ENCODE data around the gene CFAP58.

The CFAP58 gene

DNA sequence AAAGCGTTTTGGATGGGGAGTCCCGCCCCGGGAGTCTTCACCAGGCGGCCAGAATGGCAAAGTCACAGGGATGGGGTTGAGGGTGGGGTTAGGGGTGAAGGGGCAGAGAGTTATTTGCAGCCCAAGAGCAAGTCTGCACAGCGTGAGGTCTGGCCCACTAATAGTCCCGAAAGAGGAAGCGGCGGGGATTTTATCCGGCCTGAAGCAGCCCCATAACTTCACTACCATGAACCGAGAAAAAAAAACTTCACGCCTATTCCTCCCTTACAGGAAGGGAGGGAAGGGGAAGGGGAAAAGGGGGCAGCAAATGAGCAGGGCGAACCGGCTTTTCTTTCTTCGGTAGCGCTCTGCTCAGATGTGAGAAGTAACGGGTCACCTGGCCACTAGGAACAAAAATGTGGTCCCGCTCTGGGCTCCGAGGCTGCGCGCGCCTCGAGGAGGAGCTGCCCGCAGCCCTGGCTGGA, 16.1 kb upstream of the CFAP58 start:
- no peak for DNase-seq

DNA sequence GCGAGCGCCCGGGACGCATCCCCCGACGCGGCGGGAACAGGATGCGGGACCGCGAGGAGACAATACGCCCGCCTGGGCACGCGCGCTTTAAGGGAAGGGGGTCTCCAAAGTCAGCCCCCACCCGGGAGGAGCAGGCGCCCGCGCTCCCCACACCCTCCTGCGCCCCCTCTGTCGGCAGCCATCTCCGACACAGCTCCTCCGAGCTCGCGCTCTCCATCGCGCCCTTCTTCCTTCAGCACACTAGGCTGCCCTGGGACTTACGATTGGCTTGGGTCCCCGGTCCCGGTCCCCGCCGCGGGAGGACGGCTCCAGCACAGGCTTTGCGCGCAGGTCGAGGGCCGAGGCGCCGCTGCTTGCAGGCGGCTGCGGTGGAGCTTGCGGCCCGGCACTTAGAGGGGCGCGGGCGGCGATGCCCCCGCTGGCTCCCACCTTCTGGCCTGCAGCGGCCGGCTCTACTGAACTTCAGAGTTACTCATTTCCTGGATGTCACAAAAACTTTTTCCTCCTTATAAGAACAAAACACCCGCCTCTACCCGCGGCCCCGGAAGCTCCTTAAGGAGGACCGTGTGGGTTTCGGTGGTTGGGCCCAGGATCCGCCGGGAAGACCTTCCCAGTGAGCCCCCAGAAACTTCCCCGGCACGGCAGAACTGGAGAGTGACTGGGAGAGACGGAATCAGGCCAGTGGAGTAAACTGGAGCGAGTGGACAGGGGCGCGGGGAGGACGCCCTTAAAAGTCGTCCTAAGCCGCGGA, 15.5 kb upstream of the CFAP58 start, which contains the start of gene ITPRIP:
Gene ITPRIP, minus strand, starts transcription at position 481 of the 751 bp plus-strand sequence. CDS start 22,414 bp downstream, outside the sequence.
- peak; percentile 68 for DNase-seq

GRCh38 chr10:104339469-104340110, 14.0 kb upstream of the CFAP58 start:
- DNase-seq = no peak

DNA sequence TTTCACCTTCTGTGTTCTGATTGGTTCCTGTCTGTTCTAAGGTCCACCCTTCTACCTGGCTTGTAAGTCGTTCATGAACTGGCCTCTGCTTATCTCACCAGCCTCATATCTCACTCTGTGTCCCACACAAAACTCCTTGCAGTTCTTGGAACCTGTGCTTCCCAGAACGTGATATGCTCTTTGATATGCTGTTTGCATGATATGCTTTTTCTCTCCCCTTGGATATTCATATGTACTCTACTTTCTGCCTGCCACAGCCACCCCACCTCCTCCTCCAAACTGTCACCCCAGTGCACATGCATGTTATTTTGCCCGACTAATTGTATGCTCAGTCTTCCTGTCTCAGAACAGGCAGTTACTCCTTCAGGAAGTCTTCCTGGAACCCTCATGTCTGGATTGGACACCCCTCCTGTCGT, 13.5 kb upstream of the CFAP58 start:
- DNase-seq = no peak

DNA sequence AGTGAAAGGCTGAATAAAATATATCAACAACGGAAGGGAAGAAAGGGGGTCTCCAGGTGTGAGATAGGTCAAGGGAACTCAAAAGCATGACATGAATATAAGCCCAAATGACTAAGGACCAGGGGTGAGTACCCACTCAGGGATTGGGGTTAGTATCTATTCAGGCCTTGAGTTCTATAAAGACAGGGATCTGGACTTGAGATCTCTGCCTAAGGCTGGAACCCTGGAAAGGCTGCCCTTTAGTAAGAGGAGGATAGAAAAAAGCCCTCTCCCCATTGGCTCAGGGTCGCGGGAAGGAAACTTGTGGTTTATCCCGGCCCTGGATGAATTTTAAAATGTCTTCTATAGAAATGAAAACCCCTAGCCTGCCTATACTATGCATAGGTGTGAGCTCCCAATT, 13.0 kb upstream of the CFAP58 start:
- no peak for DNase-seq

DNA sequence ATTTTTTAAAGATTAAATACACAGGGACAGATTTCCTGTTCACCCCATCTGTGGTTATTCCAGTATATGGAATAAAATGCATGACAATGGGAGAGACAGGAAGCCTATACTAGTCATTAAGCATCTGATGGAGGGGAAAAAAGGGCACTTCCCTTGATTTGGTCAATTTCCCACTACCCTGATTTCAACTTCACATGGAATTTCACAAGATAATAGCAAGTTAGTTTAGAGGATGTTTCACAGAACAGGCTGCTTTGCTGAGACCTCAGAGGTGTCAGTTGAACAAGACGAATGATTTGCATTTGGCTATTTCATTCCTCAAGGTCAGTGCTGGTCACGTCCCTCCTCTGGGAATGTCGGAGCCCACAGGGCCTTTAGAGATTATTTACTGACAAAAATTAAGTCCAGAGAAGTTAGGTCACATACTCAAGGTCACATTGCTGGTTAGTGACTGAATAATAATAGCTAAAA, 10.7 kb upstream of the CFAP58 start:
- DNase-seq = no peak

GRCh38 chr10:104344219-104344618, 9.4 kb upstream of the CFAP58 start:
- no peak for DNase-seq

GRCh38 chr10:104345515-104345914, 8.1 kb upstream of the CFAP58 start:
- DNase-seq = no peak

DNA sequence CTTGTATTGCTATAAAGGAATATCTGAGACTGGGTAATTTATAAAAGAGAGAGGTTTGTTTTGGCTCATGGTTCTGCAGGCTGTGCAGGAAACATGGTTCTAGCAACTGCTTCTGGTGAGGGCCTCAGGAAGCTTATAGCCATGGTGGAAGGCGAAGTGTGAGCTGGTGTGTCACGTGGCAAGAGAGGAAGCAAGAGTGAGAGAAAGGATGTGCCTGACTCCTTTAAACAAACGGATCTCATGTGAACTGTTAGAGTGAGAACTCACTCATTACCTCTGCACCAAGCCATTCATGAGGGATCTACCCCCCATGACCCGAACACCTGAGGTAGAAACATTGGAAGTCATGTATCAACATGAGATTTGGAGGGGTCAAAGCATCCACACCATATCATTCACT, 7.7 kb upstream of the CFAP58 start:
- no peak for DNase-seq

- DNase-seq = no peak
Measured at GRCh38 chr10:104347295-104348045, 6.2 kb upstream of the CFAP58 start.

DNA sequence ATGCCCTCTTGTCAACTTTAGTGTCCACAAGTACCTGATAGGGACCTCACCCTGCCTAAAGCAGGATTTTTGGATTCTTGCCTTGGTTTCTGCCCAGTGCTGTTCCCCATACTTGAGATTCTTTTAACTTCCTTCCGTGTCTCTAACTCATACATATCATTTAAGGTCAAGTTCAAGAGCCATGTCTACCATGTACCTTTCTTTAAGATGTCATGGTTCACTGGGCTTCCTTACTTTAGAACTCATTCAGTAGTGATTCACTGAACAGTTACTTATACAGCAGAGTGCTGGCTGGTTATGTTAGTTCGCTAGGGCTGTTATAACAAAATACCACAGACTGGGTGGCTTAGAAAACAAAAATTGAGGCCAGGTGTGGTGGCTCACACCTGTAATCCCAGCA, 5.0 kb upstream of the CFAP58 start:
- no peak for DNase-seq

DNA sequence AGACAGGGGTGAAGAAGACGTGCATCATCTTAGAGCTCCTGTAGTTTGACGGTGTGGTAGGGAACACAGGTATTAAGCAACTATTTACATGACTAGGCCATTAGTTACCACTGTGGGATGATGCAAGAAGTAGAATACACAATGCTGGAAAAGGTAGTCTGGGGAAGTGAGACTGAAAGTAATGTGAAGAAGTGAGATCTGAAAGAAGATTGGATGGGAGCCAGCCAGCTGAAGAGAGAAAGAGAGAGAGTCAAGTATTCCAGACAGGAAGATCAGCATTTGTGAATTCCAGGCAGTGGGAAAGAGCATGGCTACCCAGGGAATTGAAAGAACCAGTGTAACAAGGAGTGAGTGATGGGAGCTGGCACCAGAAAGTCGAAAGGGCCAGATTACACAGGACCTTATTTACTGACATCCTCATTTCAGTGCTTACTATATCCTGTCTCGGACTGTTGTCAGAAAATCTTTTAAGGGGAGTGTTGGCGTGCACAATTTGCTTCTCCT, 4.0 kb upstream of the CFAP58 start:
- DNase-seq = no peak

DNA sequence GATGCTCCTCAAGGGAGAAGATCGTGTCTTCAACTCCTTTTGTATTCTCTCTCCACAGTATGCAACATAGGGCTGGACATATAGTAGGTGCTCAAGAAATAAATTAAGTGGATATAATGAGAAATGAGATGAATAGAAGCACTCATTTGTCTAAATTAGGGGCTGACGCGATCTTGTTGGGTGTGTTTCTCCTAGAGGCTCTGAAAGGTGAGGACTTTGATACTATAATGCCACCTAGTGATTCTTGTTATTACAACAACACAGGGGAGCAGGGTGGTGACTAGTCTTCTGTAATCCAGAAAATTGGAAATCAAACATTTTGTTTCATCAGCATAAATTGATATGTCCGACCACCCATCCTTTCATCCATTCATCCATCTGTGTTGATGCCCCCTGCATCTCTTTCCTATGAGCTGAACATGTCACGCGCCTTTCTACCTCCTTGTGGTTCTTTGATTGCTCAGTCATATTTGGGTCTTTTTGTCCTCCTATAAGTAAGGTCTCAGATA, 3.5 kb upstream of the CFAP58 start:
- DNase-seq = no peak

GRCh38 chr10:104351061-104351702, 2.5 kb upstream of the CFAP58 start:
- DNase-seq = no peak

DNA sequence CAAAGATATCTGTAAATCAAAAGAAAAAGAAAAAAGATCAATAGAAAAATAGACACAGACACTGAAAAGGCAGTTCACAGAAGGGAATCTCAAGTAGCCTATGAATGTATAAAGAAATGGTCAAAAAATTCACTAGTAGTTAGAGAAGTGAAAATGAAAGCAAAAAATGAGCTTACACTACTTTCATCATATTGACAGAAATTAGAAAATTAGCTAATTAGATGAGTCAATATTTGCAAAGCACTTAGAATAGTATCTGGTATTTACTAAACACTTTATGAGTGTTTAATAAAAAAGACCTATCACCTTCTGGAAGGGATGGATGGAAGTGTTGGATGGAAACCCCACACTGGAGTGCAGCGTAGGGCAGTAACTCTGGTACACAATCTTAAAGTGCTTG, 1.7 kb upstream of the CFAP58 start:
- no peak for DNase-seq

DNA sequence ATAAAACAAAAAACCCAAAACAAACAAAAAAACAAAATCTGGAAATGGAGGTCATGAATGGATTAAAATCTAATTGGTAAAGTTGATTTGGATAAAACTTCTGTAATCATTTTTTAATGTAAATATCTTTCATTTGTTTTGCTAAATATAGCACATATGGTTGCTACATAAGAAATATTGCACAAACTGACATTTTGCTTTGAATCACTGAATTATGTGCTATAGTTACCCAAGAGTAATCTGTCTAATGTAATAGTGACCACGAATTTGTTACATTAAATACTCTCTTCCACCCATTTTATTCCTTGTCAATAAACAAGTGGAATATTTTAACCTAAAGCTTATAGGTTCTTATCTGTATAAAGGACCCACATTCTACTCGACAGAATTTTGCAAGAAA, 6.2 kb downstream of the CFAP58 start:
- no peak for DNase-seq

- no peak for DNase-seq
Measured at GRCh38 chr10:104367904-104368303, 14.3 kb downstream of the CFAP58 start.

DNA sequence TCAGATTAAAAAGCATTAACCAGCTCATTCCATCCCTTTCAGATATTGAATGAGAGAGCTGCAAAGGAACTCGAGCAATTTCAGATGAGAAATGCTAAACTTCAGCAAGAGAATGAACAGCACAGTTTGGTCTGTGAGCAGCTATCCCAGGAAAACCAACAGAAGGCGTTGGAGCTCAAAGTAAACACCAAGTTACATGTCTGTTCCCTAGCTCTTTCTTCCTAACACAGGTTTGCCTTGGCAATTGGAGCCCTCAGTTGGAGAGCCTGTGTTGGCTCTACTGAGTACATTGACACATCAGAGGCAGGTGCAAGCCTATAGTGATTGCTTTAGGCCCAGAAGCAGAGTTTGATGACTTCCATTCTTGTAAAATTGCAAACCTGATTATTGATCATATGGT, 14.7 kb downstream of the CFAP58 start:
- no peak for DNase-seq

- no peak for DNase-seq
Measured at GRCh38 chr10:104371753-104372152, 18.1 kb downstream of the CFAP58 start.

- DNase-seq = no peak
Measured at GRCh38 chr10:104374591-104374990, 21.0 kb downstream of the CFAP58 start.

GRCh38 chr10:104376784-104377300, 23.2 kb downstream of the CFAP58 start:
- DNase-seq = no peak

- DNase-seq = no peak
Measured at GRCh38 chr10:104380336-104380735, 26.7 kb downstream of the CFAP58 start.
